Neural progenitor cell (in vitro differentiated cells): ENCODE measurements around the gene F11R. TPM values are rescaled to one million over a fixed set of nuclear protein-coding genes. Genes with fewer than 3 reads are reported as not detected.

ENCODE experiments used
- DNase-seq: peaks from one replicate; pipeline ENCODE4 v3.0.0-alpha.2; 2016; ENCODE audit warnings: low spot score
- H2AFZ ChIP-seq: fragments of 200-600 bp; sonication (generic); replicated peaks from 2 replicates; pipeline ENCODE4 v1.6.1; 2016; ENCODE audit warnings: antibody characterized with exemption
- H3F3A ChIP-seq: fragments of 200-600 bp; sonication (generic); 2 replicates; pipeline ENCODE4 v1.6.1; 2016; ENCODE audit warnings: antibody characterized with exemption, low read depth
- H3K27ac ChIP-seq: fragments of 200-600 bp; sonication (generic); 2 replicates; pipeline ENCODE4 v1.5.1; 2016; ENCODE audit warnings: mild to moderate bottlenecking
- H3K27me3 ChIP-seq: fragments of 200-600 bp; sonication (generic); 2 replicates; pipeline ENCODE4 v1.6.1; 2016; ENCODE audit warnings: mild to moderate bottlenecking, moderate library complexity
- H3K36me3 ChIP-seq: fragments of 200-600 bp; sonication (generic); 2 replicates; pipeline ENCODE4 v1.5.1; 2016
- H3K4me1 ChIP-seq: fragments of 200-600 bp; sonication (generic); 2 replicates; pipeline ENCODE4 v1.6.1; 2016; ENCODE audit warnings: mixed run types
- H3K4me2 ChIP-seq: fragments of 200-600 bp; sonication (generic); 2 replicates; pipeline ENCODE4 v1.6.1; 2016
- H3K4me3 ChIP-seq: fragments of 200-600 bp; sonication (generic); 2 replicates; pipeline ENCODE4 v1.5.1; 2016
- H3K79me2 ChIP-seq: fragments of 200-600 bp; sonication (generic); 2 replicates; pipeline ENCODE4 v1.6.1; 2016; ENCODE audit warnings: low read depth
- H3K9ac ChIP-seq: fragments of 200-600 bp; sonication (generic); 2 replicates; pipeline ENCODE4 v1.6.1; 2016
- H3K9me3 ChIP-seq: fragments of 200-600 bp; sonication (generic); 2 replicates; pipeline ENCODE4 v1.5.1; 2016; ENCODE audit warnings: low read depth
- H4K20me1 ChIP-seq: fragments of 200-600 bp; sonication (generic); 2 replicates; pipeline ENCODE4 v1.6.1; 2016; ENCODE audit warnings: low read depth
- H3K27ac Mint-ChIP-seq: 3 replicates; pipeline ENCODE4 v1.8.0; 2021; ENCODE audit warnings: mixed read lengths
- H3K27me3 Mint-ChIP-seq: 2 replicates; pipeline ENCODE4 v1.8.0; 2022; ENCODE audit warnings: low read depth, mild to moderate bottlenecking, inconsistent platforms, moderate library complexity, mixed read lengths; ENCODE audit not compliant: insufficient read depth
- H3K36me3 Mint-ChIP-seq: 3 replicates; pipeline ENCODE4 v1.8.0; 2021; ENCODE audit warnings: mixed read lengths
- H3K4me1 Mint-ChIP-seq: 3 replicates; pipeline ENCODE4 v1.8.0; 2021; ENCODE audit warnings: mixed read lengths
- H3K4me3 Mint-ChIP-seq: 3 replicates; pipeline ENCODE4 v1.8.0; 2021; ENCODE audit warnings: mild to moderate bottlenecking, moderate library complexity, mixed read lengths
- H3K9me3 Mint-ChIP-seq: 3 replicates; pipeline ENCODE4 v1.8.0; 2020; ENCODE audit warnings: mixed read lengths
- CTCF ChIP-seq: fragments of 200-600 bp; sonication (generic); IDR thresholded peaks from 2 replicates; pipeline ENCODE4 v1.5.1; 2017; ENCODE audit warnings: antibody characterized with exemption, mild to moderate bottlenecking
- EZH2 ChIP-seq: fragments of 200-600 bp; sonication (generic); IDR thresholded peaks from 2 replicates; pipeline ENCODE4 v1.6.1; 2017; ENCODE audit warnings: antibody characterized with exemption, mild to moderate bottlenecking, moderate library complexity
- EZH2phosphoT487 ChIP-seq: fragments of 200-600 bp; sonication (generic); IDR thresholded peaks from 2 replicates; pipeline ENCODE4 v1.6.1; 2017; ENCODE audit warnings: antibody characterized with exemption
- total RNA-seq: library from RNA; depleted of rRNA; stranded (reverse); fragments of >200 nt; gene quantifications from 2 replicates; pipeline ENCODE4 v1.2.3, GENCODE V29; 2015; ENCODE audit warnings: low replicate concordance

F11R gene
- total RNA-seq, 1 donor from 2014 or later = 60.0 TPM

DNA sequence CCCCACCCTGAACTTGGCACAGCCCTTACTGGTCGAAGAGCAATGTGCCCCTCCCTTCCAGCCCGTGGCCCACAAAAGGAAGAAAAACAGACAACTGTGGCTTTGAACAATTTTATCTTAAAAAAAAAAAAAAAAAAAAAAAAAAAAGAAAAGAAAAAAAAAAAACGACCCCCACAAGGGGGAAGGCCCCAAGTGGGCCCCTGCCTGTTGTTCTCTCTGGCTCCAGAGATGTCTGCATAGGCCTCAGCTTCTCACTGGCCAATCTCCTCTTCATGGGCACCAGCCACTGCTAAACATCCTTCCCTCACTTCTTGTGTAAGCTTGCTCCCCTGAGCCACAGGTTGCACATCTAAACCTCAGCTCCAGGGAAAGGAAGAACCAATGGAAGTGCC lies 18.2 kb upstream of the F11R start:
- H3K4me1 Mint-ChIP-seq = peaks cover 13% of the 10 kb centered on the region
- peaks cover 2% of the 10 kb centered on the region for H3K27me3 Mint-ChIP-seq
- peak overlapping the region; percentile 84 for H3K4me3 ChIP-seq
- no peaks in the 10 kb centered on the region for H3K9me3 ChIP-seq
- peaks cover 18% of the 10 kb centered on the region for H3K4me1 ChIP-seq
- H3K4me2 ChIP-seq = peak overlapping the region; percentile 84
- no peaks in the 10 kb centered on the region for H3K27me3 ChIP-seq
- peaks cover 12% of the 10 kb centered on the region for H4K20me1 ChIP-seq
- no peak overlapping the region for H3K27ac ChIP-seq
- TF ChIP-seq EZH2 (no peak), EZH2phosphoT487 (no peak), CTCF (no peak)
- no peak for DNase-seq
- peaks cover 25% of the 10 kb centered on the region for H3K36me3 Mint-ChIP-seq
- H3K36me3 ChIP-seq = no peaks in the 10 kb centered on the region
- H3K4me3 Mint-ChIP-seq = peak overlapping the region; percentile 72
- H3K9me3 Mint-ChIP-seq = no peaks in the 10 kb centered on the region
- peaks cover 31% of the 10 kb centered on the region for H3F3A ChIP-seq
- H2AFZ ChIP-seq = peak overlapping the region; percentile 74
- H3K79me2 ChIP-seq = peaks cover 16% of the 10 kb centered on the region
- H3K9ac ChIP-seq = no peak overlapping the region
- H3K27ac Mint-ChIP-seq = no peak overlapping the region

GRCh38 chr1:161038523-161039153 lies 17.7 kb upstream of the F11R start, which contains the start of gene TSTD1:
TSS of gene TSTD1 (minus strand) at chr1:161038964. CDS start at chr1:161038889, 75 bp downstream.
- Histone ChIP-seq H3K4me3 (peak within 1 kb of the TSS; percentile 84), H3K4me1 (peaks cover 15% of the 10 kb centered on the region), H4K20me1 (peaks cover 9% of the 10 kb centered on the region), H3K4me2 (peak within 1 kb of the TSS; percentile 84), H3K27me3 (no peaks in the 10 kb centered on the region), H3K27ac (no peak within 1 kb of the TSS), H3K9ac (no peak within 1 kb of the TSS), H3K79me2 (peaks cover 11% of the 10 kb centered on the region), H3F3A (peaks cover 31% of the 10 kb centered on the region), H2AFZ (peak within 1 kb of the TSS; percentile 74), H3K9me3 (no peaks in the 10 kb centered on the region), H3K36me3 (no peaks in the 10 kb centered on the region)
- Mint-ChIP-seq H3K9me3 (no peaks in the 10 kb centered on the region), H3K36me3 (peaks cover 25% of the 10 kb centered on the region), H3K4me3 (peak within 1 kb of the TSS; percentile 72), H3K27ac (no peak within 1 kb of the TSS), H3K4me1 (peaks cover 11% of the 10 kb centered on the region), H3K27me3 (peaks cover 2% of the 10 kb centered on the region)
- no peak for TF ChIP-seq EZH2
- TF ChIP-seq EZH2phosphoT487 = no peak
- TF ChIP-seq CTCF = no peak
- peak; percentile 82 for DNase-seq

DNA sequence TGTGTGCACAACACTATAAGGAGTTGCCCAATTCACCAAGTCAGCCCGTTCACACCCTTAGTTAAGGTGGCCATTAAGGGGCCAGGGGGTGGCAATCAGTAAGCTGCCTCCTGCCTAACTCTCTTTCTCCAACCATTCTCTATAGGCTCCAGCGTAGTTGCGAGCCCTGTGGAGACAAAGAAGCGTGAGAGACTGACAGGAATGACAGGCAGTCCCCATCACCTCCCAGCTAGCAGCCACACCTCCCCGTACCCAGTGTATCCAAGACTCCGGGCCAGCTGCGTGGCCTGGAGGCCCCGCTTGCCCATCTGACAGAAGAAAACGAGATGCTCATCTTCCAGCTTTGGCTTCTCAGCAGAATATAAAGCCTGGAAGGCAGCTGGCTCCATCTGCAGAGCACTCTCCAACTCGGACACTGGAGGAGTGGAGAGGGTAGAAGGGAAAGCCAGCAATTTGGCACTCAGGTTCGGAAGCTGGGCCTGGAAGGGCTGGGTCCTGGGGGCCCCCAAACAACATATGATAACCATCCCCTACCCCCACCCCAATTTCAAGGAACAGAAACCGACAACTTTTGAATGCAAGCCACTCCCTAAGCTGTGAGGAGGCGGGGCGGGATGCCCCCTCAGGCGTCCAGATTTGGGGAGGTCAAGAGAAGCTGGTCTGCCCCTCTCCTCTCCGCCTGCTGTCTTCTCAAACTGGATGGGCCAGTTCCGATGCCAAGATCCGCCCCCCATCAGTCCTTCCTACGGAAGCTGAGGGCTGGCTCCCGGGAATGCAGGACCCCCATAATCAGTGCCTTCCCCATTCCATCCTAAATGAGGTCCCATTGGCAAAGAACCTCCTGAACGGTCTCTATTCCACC lies 16.9 kb upstream of the F11R start:
- Histone ChIP-seq H3K27ac (no peak overlapping the region), H3K4me2 (peak overlapping the region; percentile 84), H3K27me3 (no peaks in the 10 kb centered on the region), H3K79me2 (peaks cover 4% of the 10 kb centered on the region), H3F3A (peaks cover 31% of the 10 kb centered on the region), H3K4me1 (peaks cover 15% of the 10 kb centered on the region), H3K9me3 (no peaks in the 10 kb centered on the region), H4K20me1 (peaks cover 9% of the 10 kb centered on the region), H3K9ac (no peak overlapping the region), H3K4me3 (peak overlapping the region; percentile 84), H2AFZ (peak overlapping the region; percentile 74), H3K36me3 (no peaks in the 10 kb centered on the region)
- H3K4me3 Mint-ChIP-seq = no peak overlapping the region
- no peak for TF ChIP-seq EZH2phosphoT487
- no peak for TF ChIP-seq EZH2
- TF ChIP-seq CTCF = no peak
- H3K27me3 Mint-ChIP-seq = peaks cover 2% of the 10 kb centered on the region
- peaks cover 9% of the 10 kb centered on the region for H3K4me1 Mint-ChIP-seq
- peak; percentile 68 for DNase-seq
- H3K27ac Mint-ChIP-seq = no peak overlapping the region
- peaks cover 24% of the 10 kb centered on the region for H3K36me3 Mint-ChIP-seq
- no peaks in the 10 kb centered on the region for H3K9me3 Mint-ChIP-seq
